HG03439 (cell line): ENCODE results near the gene ARNT2.

ENCODE experiments used
- ATAC-seq: cut with Tn5 transposase; IDR thresholded peaks from one replicate; pipeline ENCODE4 v1.9.1; 2021; ENCODE audit warnings: mild to moderate bottlenecking, moderate library complexity; ENCODE audit not compliant: unreplicated experiment

ARNT2 gene

GRCh38 chr15:80405970-80406369 lies 1.8 kb downstream of the ARNT2 start:
- ATAC-seq = no peak

GRCh38 chr15:80411788-80412288 lies 7.7 kb downstream of the ARNT2 start:
- ATAC-seq = no peak

- ATAC-seq = no peak
These were observed 10.6 kb downstream of the ARNT2 start for GRCh38 chr15:80414546-80415357.

- ATAC-seq = no peak
These were observed 11.1 kb downstream of the ARNT2 start for GRCh38 chr15:80415358-80415670.

- no peak for ATAC-seq
These were observed 12.5 kb downstream of the ARNT2 start for GRCh38 chr15:80416702-80417101.

GRCh38 chr15:80418892-80419537 lies 14.8 kb downstream of the ARNT2 start:
- no peak for ATAC-seq

GRCh38 chr15:80419546-80419945 lies 15.4 kb downstream of the ARNT2 start:
- no peak for ATAC-seq

- ATAC-seq = no peak
These were observed 16.5 kb downstream of the ARNT2 start for GRCh38 chr15:80420658-80421057.

- no peak for ATAC-seq
These were observed 19.0 kb downstream of the ARNT2 start for GRCh38 chr15:80423215-80423614.

GRCh38 chr15:80424381-80424780 lies 20.2 kb downstream of the ARNT2 start:
- no peak for ATAC-seq

- no peak for ATAC-seq
These were observed 22.1 kb downstream of the ARNT2 start for GRCh38 chr15:80426316-80426715.

- ATAC-seq = no peak
These were observed 25.8 kb downstream of the ARNT2 start for GRCh38 chr15:80429964-80430363.

- ATAC-seq = no peak
These were observed 27.6 kb downstream of the ARNT2 start for GRCh38 chr15:80431635-80432344.

GRCh38 chr15:80432345-80432702 lies 28.1 kb downstream of the ARNT2 start:
- no peak for ATAC-seq

GRCh38 chr15:80433836-80434235 lies 29.7 kb downstream of the ARNT2 start:
- no peak for ATAC-seq

GRCh38 chr15:80434926-80435720 lies 30.9 kb downstream of the ARNT2 start:
- no peak for ATAC-seq

GRCh38 chr15:80436511-80437307 lies 32.5 kb downstream of the ARNT2 start:
- ATAC-seq = no peak

GRCh38 chr15:80437334-80437891 lies 33.2 kb downstream of the ARNT2 start:
- no peak for ATAC-seq

- ATAC-seq = no peak
These were observed 35.0 kb downstream of the ARNT2 start for GRCh38 chr15:80439140-80439539.

GRCh38 chr15:80440024-80440423 lies 35.8 kb downstream of the ARNT2 start:
- ATAC-seq = no peak
